Ishikawa (cell line): ENCODE results near the gene C2CD4D.

Experiments used
- EGR1 ChIP-seq: IDR thresholded peaks from 2 replicates; pipeline ENCODE4 v1.6.1; 2012
- EP300 ChIP-seq: IDR thresholded peaks from 2 replicates; pipeline ENCODE4 v1.6.1; 2012; ENCODE audit warnings: borderline replicate concordance
- FOXM1 ChIP-seq: IDR thresholded peaks from 2 replicates; pipeline ENCODE4 v1.6.1; 2012; ENCODE audit warnings: low read depth, borderline replicate concordance
- RAD21 ChIP-seq: IDR thresholded peaks from 2 replicates; pipeline ENCODE4 v1.6.1; 2012; ENCODE audit warnings: low read depth
- ZBTB7A ChIP-seq: IDR thresholded peaks from 2 replicates; pipeline ENCODE4 v1.6.1; 2012; ENCODE audit warnings: low read depth
- TF ChIP-seq, protein P1 (sequence below): IDR thresholded peaks from 2 replicates; pipeline ENCODE4 v1.6.1; 2012

DNA sequence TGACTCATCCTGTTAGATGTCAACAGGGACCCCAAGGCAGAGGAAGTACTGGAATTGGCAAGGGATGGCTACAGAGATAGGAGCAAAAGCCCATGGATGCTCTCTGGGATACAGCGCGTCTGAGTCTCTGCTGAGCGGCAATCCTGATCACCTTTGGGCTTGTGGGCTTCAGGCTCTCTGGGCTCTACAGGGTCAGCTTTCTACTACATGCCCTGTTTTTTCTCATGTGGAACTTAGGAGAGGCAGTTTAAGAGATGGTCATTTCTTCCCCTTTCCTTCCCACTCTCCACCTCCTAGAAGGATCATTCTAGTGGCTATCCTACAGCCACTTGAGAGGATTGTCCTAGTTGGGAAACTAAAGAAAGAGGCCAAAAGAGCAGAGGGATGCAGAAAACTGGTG is 35.7 kb downstream of the C2CD4D start:
- TF ChIP-seq RAD21: no peak
- no peak for TF ChIP-seq EP300
- no peak for TF ChIP-seq ZBTB7A
- TF ChIP-seq, protein P1, sequence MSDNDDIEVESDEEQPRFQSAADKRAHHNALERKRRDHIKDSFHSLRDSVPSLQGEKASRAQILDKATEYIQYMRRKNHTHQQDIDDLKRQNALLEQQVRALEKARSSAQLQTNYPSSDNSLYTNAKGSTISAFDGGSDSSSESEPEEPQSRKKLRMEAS: no peak
- TF ChIP-seq EGR1: no peak
- no peak for TF ChIP-seq FOXM1
